Measurements from ENCODE around the gene HMSD.
A peak's percentile ranks its signal among the peaks of the same experiment; 100 is the strongest.

Gene HMSD

DNA sequence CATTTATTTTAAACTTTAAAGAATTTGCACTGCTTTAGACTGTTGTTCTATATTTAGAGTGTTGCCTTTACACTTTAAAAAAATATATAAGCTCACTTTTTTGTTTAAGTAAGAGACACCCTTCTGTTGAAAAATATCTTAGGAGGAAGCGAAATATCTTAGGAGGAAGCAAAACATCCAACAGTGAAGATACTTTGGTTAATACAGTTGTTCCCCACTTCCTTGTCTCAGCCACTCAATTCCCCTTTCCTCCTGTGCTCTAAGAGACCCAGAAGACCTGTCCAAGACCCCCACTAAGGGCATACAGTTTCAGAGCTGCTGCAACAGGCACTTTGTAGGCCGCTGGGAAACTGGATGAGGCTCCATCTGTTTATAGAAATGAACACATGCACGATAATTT lies 26.5 kb downstream of the HMSD start:
- intact Hi-C loops (cut with DNase I; ENCODE audit: low total_unique reads) = no loop called here
- Histone ChIP-seq H3K4me1 (peaks cover 0 to 22% (median 8%) of the 10 kb centered on the region in 4 donors), H3K27me3 (no peaks in the 10 kb centered on the region), H3K36me3 (peaks cover 0 to 1% (median under 1%) of the 10 kb centered on the region in 3 donors), H3K9me3 (no peaks in the 10 kb centered on the region), H3K4me3 (no peak overlapping the region), H3K27ac (no peak overlapping the region)
- no peak for DNase-seq
- TF ChIP-seq, protein P1, sequence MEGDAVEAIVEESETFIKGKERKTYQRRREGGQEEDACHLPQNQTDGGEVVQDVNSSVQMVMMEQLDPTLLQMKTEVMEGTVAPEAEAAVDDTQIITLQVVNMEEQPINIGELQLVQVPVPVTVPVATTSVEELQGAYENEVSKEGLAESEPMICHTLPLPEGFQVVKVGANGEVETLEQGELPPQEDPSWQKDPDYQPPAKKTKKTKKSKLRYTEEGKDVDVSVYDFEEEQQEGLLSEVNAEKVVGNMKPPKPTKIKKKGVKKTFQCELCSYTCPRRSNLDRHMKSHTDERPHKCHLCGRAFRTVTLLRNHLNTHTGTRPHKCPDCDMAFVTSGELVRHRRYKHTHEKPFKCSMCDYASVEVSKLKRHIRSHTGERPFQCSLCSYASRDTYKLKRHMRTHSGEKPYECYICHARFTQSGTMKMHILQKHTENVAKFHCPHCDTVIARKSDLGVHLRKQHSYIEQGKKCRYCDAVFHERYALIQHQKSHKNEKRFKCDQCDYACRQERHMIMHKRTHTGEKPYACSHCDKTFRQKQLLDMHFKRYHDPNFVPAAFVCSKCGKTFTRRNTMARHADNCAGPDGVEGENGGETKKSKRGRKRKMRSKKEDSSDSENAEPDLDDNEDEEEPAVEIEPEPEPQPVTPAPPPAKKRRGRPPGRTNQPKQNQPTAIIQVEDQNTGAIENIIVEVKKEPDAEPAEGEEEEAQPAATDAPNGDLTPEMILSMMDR (IDR thresholded peaks at IDR 0.05) = no peak

DNA sequence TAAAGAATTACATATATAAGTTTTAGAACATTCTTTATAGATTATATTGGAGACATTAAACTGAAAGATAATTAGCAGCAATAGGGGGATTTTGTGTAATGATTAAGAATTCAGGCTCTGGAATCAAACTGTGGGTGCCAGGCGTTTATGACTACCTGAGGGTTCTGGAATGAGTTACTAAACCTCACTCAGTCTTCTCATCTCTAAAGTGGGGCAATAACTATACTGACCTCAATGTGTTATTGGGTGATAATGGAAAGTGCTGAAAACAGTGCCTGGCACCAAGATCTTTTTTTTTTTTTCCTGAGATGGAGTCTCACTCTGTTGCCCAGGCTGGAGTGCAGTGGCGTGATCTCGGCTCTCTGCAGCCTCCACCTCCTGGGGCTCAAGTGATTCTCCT lies 27.9 kb downstream of the HMSD start:
- H3K27ac ChIP-seq = no peak overlapping the region
- H3K27me3 ChIP-seq = no peaks in the 10 kb centered on the region
- DNase-seq = no peak
- intact Hi-C loops (cut with DNase I; ENCODE audit: low total_unique reads) = no loop called here
- TF ChIP-seq, protein P1 (IDR thresholded peaks at IDR 0.05) = no peak
- H3K36me3 ChIP-seq = peaks cover 12 to 15% (median 15%) of the 10 kb centered on the region in 3 donors
- H3K4me1 ChIP-seq = peaks cover 0 to 11% (median 4%) of the 10 kb centered on the region in 4 donors
- H3K9me3 ChIP-seq = no peaks in the 10 kb centered on the region
- H3K4me3 ChIP-seq = no peak overlapping the region

DNA sequence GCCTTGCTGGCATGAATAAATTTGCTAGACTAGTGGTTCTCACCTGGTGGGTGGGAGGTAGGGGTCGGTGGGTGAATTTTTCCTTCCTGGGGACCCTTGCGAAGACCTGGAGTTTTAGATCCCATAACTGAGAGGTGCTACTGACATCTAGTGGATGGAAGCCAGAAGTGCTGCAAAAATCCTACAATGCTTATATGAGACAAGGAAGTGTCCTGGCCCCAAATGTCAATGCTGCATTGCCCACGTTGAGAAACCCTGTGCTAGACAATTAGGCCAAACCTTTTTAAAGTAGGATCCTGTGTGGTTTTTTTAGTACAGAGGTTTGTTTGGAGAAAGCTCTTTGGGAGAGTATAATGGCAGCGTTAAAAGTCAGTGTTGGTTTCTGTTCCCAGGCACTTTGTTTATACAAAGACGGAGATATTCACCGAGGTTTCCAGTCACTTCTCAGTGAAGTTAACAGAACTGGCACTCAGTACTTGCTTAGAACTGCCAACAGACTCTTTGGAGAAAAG lies 30.4 kb downstream of the HMSD start:
- Histone ChIP-seq H3K4me3 (peak overlapping the region; percentile 33 to 41), H3K36me3 (peaks cover 31 to 38% (median 36%) of the 10 kb centered on the region in 3 donors), H3K27ac (peak overlapping the region; percentile 9 to 61), H3K27me3 (no peaks in the 10 kb centered on the region), H3K9me3 (no peaks in the 10 kb centered on the region), H3K4me1 (peaks cover 0 to 11% (median 4%) of the 10 kb centered on the region in 4 donors)
- TF ChIP-seq, protein P1 (IDR thresholded peaks at IDR 0.05) = peak; percentile 68 to 81
- intact Hi-C loops (cut with DNase I; ENCODE audit: low total_unique reads) = loop anchor here (2.0 kb wide), 1 partner anchor 15 kb away; no protein-coding TSS in a partner anchor
- peak in 1 of 2 donors; percentile 50 for DNase-seq

DNA sequence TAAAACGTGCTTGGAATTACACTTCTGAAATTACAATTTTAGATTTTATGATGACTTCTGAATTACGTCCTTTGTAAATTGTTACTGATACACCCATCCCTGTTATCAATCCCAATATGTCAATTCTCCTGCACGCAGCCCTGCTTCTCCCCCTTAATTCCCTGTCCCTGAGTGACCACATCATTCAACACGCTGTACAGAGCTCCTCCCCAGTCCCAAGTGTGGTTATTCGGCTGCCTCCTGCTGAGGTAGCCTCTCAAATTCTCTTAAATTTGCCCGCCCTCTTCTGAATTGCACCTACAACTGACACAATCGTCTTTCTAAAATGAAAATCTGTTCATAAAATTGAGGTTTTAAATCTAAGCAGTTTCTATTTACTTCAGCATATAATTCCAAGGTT lies 30.9 kb downstream of the HMSD start:
- H3K9me3 ChIP-seq = no peaks in the 10 kb centered on the region
- peak overlapping the region; percentile 9 to 61 for H3K27ac ChIP-seq
- H3K4me1 ChIP-seq = peaks cover 0 to 11% (median 4%) of the 10 kb centered on the region in 4 donors
- DNase-seq = no peak
- TF ChIP-seq, protein P1 (IDR thresholded peaks at IDR 0.05) = no peak
- peaks cover 31 to 41% (median 39%) of the 10 kb centered on the region in 3 donors for H3K36me3 ChIP-seq
- intact Hi-C loops (cut with DNase I; ENCODE audit: low total_unique reads) = no loop called here
- H3K4me3 ChIP-seq = peak overlapping the region; percentile 33 to 41
- no peaks in the 10 kb centered on the region for H3K27me3 ChIP-seq

DNA sequence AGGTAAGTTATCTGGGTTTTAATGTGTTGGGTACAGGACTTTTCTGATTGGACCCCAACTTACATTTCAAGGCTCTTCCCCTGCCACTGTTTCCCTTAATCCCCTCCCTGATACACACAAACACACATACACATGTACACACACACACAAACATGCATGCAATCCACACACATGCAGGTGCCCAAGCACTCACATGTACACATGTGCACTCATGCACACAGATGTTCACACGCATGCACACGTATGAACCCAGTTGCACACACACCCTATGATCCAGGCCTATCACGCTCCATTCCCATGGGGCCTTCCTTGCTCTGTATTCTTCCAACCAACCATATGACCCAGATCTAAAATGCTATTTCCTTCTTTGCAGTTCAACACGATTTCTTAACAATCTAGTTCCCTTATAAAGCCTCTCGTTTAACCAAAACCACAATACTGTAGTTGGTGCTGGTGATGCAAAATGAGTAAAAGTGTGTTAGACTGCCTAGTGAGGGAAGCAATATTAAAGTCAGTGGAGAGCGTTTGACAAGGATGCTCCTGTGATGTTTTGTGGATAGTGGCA lies 31.9 kb downstream of the HMSD start:
- no peaks in the 10 kb centered on the region for H3K27me3 ChIP-seq
- H3K27ac ChIP-seq = peak overlapping the region in 1 of 2 donors; percentile 61
- TF ChIP-seq, protein P1 (IDR thresholded peaks at IDR 0.05) = no peak
- no peak for DNase-seq
- no peak overlapping the region for H3K4me3 ChIP-seq
- no peaks in the 10 kb centered on the region for H3K9me3 ChIP-seq
- H3K4me1 ChIP-seq = peaks cover 0 to 11% (median 4%) of the 10 kb centered on the region in 4 donors
- H3K36me3 ChIP-seq = peaks cover 38 to 50% (median 49%) of the 10 kb centered on the region in 3 donors
- intact Hi-C loops (cut with DNase I; ENCODE audit: low total_unique reads) = no loop called here
